Gastroesophageal sphincter (tissue), 3 donors: ENCODE results near the gene CPAMD8.

Experiments used
- CTCF ChIP-seq, 4 experiments: fragments of 200-600 bp in 2 of 4; fragments of 450-650 bp in 2 of 4; sonication (generic) in 1 of 4; IDR thresholded peaks; one replicate each; pipeline ENCODE4 v1.5.1; 2017 to 2019; ENCODE audit warnings: antibody characterized with exemption in 4 of 4, mild to moderate bottlenecking in 2 of 4, moderate library complexity in 2 of 4
- POLR2AphosphoS5 ChIP-seq: sonication (generic); formaldehyde crosslinking; IDR thresholded peaks from one replicate; pipeline ENCODE4 v1.6.1; 2017; ENCODE audit warnings: antibody characterized with exemption

- TF ChIP-seq CTCF (IDR thresholded peaks at IDR 0.05) = no peak
- no peak for TF ChIP-seq POLR2AphosphoS5
These were observed 177.4 kb downstream of the CPAMD8 start for GRCh38 chr19:16849168-16849567.
